NCI-H460 (cell line): ENCODE measurements around the gene TIGD2. TPM values are rescaled to one million over a fixed set of nuclear protein-coding genes. Genes with fewer than 3 reads are reported as not detected.

Experiments used
- DNase-seq: peaks from one replicate; pipeline ENCODE4 v3.0.0-alpha.2; 2016; ENCODE audit warnings: low read depth; ENCODE audit errors: extremely low read depth
- small RNA-seq, 2 experiments: library from RNA; depleted of rRNA; stranded (forward); fragments of <200 nt; gene quantifications; one replicate each; pipeline ENCODE3, GENCODE V24; 2014
- total RNA-seq: library from RNA; depleted of rRNA; stranded (reverse); fragments of >200 nt; shearing (Covaris generic); gene quantifications from 2 replicates; pipeline ENCODE4 v1.2.3, GENCODE V29; 2014; rRNA removed

TIGD2 gene
- total RNA-seq, 1 experiment from 2014 or later = 11.7 TPM

DNA sequence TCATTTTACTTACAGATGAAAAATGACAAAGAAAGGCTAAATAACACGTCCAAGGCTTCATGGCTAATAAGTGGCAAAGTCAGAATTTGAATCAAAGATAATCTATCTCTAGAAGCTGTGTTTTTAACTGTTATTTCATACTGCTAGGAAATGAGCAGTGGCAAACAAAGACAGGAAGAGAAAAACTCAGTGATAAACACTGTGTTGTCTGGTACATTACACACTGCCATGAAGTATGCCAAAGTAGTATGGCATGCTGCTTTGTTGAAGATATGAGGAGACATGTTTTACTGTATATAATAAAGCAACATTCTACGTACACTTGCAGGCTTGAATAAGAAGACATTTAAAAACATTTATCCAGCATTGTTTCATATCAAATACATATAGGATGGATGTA lies 49.5 kb downstream of the TIGD2 start:
- DNase-seq = no peak

DNA sequence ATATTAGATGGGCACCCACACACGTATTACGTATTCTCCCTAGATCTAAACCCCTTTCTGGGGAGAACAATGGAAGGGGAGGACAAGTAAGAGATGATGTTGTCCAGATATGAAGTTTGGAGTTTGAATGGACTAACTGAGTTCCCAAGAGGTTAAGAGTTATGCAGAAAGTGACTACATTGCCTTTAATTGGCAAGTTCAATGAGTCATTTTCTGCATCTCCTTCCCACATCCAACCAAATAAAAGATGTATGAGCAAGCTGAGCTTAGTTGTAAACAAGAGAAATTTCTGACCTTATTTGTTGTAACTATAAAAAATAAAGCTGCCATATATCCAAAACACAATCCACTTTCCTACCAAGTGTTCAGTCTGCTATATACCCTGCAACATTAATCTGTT lies 50.5 kb downstream of the TIGD2 start:
- no peak for DNase-seq

DNA sequence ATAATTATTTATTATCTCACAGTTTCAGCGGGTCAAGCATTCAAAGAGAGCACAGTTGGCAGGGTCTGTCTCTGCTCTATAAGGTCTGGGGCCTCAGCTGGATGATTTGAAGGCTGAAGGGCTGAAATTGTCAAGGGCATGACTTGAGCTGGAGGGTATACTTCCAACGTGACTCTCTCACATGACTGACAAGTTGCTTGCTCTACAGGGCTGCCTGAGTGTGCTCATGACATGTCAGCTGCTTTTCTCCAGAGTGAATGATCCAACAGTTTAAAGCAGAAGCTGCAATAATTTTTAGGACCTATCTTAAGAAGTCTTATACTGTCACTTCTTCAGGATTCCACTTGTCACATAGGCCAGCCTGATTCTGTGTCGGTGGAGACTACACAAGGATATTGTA lies 51.2 kb downstream of the TIGD2 start:
- DNase-seq = no peak

DNA sequence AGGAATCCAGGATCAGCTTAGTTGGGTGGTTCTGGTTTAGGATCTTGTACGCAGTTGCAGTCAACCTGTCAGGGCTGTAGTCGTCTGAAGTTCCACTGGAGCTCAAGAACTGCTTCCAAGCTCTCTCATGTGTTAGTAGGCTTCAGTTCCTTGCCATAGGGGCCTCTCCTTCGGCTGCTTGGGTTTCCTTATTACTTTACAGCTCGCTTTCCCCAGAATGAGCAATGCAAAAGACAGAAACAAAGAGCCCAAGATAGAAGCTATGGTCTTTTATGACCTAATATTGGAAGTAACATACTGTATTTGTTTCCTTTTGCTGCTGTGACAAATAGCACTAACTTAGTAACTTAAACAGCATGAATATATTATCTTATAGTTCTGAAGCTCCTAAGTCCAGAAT lies 51.7 kb downstream of the TIGD2 start:
- DNase-seq = no peak

DNA sequence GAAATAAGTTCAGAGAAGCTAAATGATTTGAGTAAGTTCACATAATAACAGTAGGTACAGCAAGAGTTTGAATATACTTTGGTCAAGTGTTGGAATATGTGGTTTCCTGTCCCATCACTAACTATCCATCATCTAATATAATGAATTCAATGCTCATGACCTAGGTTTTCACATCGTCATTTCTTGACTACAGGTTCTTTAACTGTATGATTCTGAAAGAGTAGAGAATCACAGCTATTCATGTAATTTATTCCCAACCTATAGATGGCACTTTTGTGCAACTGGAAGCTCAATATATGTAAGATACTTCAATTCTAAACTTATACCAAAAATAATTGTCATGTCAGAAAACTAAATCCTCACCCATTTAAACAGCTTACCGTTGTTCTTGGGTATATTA lies 53.1 kb downstream of the TIGD2 start:
- DNase-seq = peak; percentile 19

Small RNA genes lying within 50 kb of the gene (small RNA-seq; reads per million reads assigned to genes)
- gene RNU6-907P = 0 reads per million in 2 experiments

Other genes with a start within 250 kb of the TIGD2 start
- 18.8 and 22.2 TPM in 2 replicates for gene FAM13A, start 54.3 kb upstream of the TIGD2 start, total RNA-seq
- gene GPRIN3, start 196.3 kb downstream of the TIGD2 start, total RNA-seq = 36.5 and 42.8 TPM in 2 replicates